ENCODE data around the gene CDH4. TPM values are rescaled to one million over a fixed set of nuclear protein-coding genes. Genes with fewer than 3 reads are reported as not detected.

Gene CDH4
- total RNA-seq, 1 donor from 2014 or later, result 12.1 TPM

- Histone ChIP-seq H3K27me3 (ENCODE audit: control insufficient read depth, insufficient read depth, low read length) (no peaks in the 10 kb centered on the region), H3K36me3 (ENCODE audit: control insufficient read depth, insufficient read depth, low read length) (no peaks in the 10 kb centered on the region), H3K4me3 (ENCODE audit: low read depth, low read length) (peak overlapping the region; percentile 52)
- TF ChIP-seq CTCF (IDR thresholded peaks at IDR 0.05; ENCODE audit: insufficient read depth, low read length, severe bottlenecking), result no peak
- FAIRE-seq (no peak), DNase-seq (ENCODE audit: low read depth) (no peak)
Observed at GRCh38 chr20:61253640-61254511, 1.8 kb downstream of the CDH4 start.

DNA sequence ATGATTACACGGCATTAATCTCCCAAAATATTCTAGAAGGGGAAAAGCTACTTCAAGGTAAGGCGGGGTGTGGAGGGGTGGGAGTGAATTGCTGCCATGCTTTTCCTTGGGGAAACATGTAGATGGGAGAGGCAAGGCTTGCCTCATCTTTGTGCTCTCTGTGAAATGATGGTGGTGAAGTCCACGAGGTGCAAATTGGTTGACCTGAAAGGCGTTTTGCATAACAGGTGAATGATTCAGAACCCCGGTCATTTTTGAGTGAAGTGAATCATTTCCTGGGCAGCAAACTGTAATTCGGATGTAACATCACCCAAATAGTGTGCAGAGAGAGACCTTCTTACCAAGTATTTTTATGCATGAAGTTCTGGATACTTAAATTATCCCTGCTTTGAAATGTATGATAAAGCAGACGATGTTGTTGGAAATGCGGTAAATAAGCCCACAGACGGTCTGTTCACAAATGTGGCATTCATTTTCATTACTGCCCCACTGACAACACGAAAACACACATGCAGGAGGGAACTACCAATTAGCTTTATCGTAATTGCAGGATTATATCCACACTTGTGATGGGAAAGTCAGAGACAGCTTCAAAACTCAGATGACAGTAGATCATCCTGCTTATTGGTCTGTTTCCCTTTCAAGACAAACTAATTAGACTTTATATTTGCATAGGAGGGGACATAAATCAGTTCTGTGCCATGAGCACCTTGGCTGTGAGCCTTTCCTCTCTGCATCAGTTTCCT, 3.0 kb downstream of the CDH4 start:
- H3K36me3 ChIP-seq (ENCODE audit: control insufficient read depth, insufficient read depth, low read length), result no peaks in the 10 kb centered on the region
- no peaks in the 10 kb centered on the region for H3K27me3 ChIP-seq (ENCODE audit: control insufficient read depth, insufficient read depth, low read length)
- H3K4me3 ChIP-seq (ENCODE audit: low read depth, low read length), result no peak overlapping the region
- DNase-seq (ENCODE audit: low read depth) (peak; percentile 83), FAIRE-seq (peak; percentile 68)
- no peak for TF ChIP-seq CTCF (IDR thresholded peaks at IDR 0.05; ENCODE audit: insufficient read depth, low read length, severe bottlenecking)

DNA sequence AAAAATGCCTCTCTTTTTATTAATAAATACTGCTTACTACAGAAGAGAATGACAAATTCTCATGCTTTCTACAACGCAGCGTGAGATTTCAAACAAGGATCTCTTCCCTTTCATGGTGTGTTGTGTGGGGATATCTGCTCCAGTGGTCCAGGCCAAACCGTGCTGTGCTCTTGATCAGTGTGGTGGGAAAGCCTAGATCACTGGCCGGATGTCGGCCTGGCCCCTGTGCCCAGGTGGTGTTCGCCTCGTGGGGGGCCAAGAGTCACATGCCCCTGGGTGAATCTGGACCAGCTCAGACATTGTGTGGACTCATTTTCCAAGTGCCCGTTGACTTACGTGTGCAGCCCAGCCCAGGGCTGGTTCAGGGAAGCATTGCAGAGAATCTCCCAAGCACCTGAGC, 4.3 kb downstream of the CDH4 start:
- no peak for TF ChIP-seq CTCF (IDR thresholded peaks at IDR 0.05; ENCODE audit: insufficient read depth, low read length, severe bottlenecking)
- DNase-seq (ENCODE audit: low read depth), result no peak
- Histone ChIP-seq H3K36me3 (ENCODE audit: control insufficient read depth, insufficient read depth, low read length) (no peaks in the 10 kb centered on the region), H3K27me3 (ENCODE audit: control insufficient read depth, insufficient read depth, low read length) (no peaks in the 10 kb centered on the region), H3K4me3 (ENCODE audit: low read depth, low read length) (no peak overlapping the region)
- no peak for FAIRE-seq

GRCh38 chr20:61256824-61257223, 4.8 kb downstream of the CDH4 start:
- FAIRE-seq, result no peak
- TF ChIP-seq CTCF (IDR thresholded peaks at IDR 0.05; ENCODE audit: insufficient read depth, low read length, severe bottlenecking), result no peak
- Histone ChIP-seq H3K36me3 (ENCODE audit: control insufficient read depth, insufficient read depth, low read length) (no peaks in the 10 kb centered on the region), H3K4me3 (ENCODE audit: low read depth, low read length) (no peak overlapping the region), H3K27me3 (ENCODE audit: control insufficient read depth, insufficient read depth, low read length) (no peaks in the 10 kb centered on the region)
- no peak for DNase-seq (ENCODE audit: low read depth)

- no peak for TF ChIP-seq CTCF (IDR thresholded peaks at IDR 0.05; ENCODE audit: insufficient read depth, low read length, severe bottlenecking)
- H3K4me3 ChIP-seq (ENCODE audit: low read depth, low read length), result no peak overlapping the region
- DNase-seq (ENCODE audit: low read depth) (no peak), FAIRE-seq (no peak)
- no peaks in the 10 kb centered on the region for H3K27me3 ChIP-seq (ENCODE audit: control insufficient read depth, insufficient read depth, low read length)
- no peaks in the 10 kb centered on the region for H3K36me3 ChIP-seq (ENCODE audit: control insufficient read depth, insufficient read depth, low read length)
Observed at GRCh38 chr20:61257611-61258010, 5.5 kb downstream of the CDH4 start.
